CD14-positive monocyte (primary cell): ENCODE results near the gene EVA1C. TPM values are rescaled to one million over a fixed set of nuclear protein-coding genes. Genes with fewer than 3 reads are reported as not detected.

Source experiments
- DNase-seq, 3 donors: peaks; one replicate each; pipeline ENCODE4 v3.0.0-alpha.2; 2011 to 2022
- H2AFZ ChIP-seq: 2 replicates; pipeline ENCODE4 v1.6.0; 2012; ENCODE audit warnings: mild to moderate bottlenecking, low read depth, low read length, inconsistent platforms; ENCODE audit not compliant: insufficient read depth, poor library complexity, severe bottlenecking
- H3K27ac ChIP-seq, 2 donors: 1 replicate in 1 of 2; 2 replicates in 1 of 2; pipeline ENCODE4 v1.5.1; 2012 to 2013; ENCODE audit warnings: low read length in 2 of 2, control low read depth in 1 of 2, inconsistent platforms in 1 of 2, low read depth in 1 of 2, mild to moderate bottlenecking in 1 of 2
- H3K27me3 ChIP-seq, 2 donors: one replicate each; pipeline versions ENCODE4 v1.6.0 to v1.6.1; 2011 to 2013; ENCODE audit warnings: low read length in 2 of 2; ENCODE audit not compliant: control insufficient read depth in 2 of 2, insufficient read depth in 2 of 2
- H3K36me3 ChIP-seq, 2 donors: replicated peaks in 1 of 2; 1 replicate in 1 of 2; 2 replicates in 1 of 2; pipeline versions ENCODE4 v1.5.1 to v1.6.1; 2012 to 2013; ENCODE audit warnings: low read length in 2 of 2, control low read depth in 1 of 2, inconsistent platforms in 1 of 2, mild to moderate bottlenecking in 1 of 2; ENCODE audit not compliant: insufficient read depth in 2 of 2, control insufficient read depth in 1 of 2
- H3K4me1 ChIP-seq, 2 donors: 1 replicate in 1 of 2; 2 replicates in 1 of 2; pipeline versions ENCODE4 v1.5.1 to v1.6.1; 2012 to 2013; ENCODE audit warnings: low read length in 2 of 2, control low read depth in 1 of 2, inconsistent platforms in 1 of 2, mild to moderate bottlenecking in 1 of 2, moderate library complexity in 1 of 2; ENCODE audit not compliant: insufficient read depth in 2 of 2, control insufficient read depth in 1 of 2
- H3K4me2 ChIP-seq: replicated peaks from 2 replicates; pipeline ENCODE3; 2012; ENCODE audit warnings: low read length, moderate library complexity, mild to moderate bottlenecking; ENCODE audit not compliant: poor library complexity, severe bottlenecking; ENCODE audit errors: extremely low read depth
- H3K4me3 ChIP-seq, 3 experiments: fragments of 200-600 bp in 1 of 3; sonication (generic) in 1 of 3; replicated peaks in 1 of 3; 1 replicate in 2 of 3; 2 replicates in 1 of 3; pipeline ENCODE4 v1.5.1; 2011 to 2013; ENCODE audit warnings: low read length in 3 of 3, mild to moderate bottlenecking in 3 of 3, control low read depth in 2 of 3, low read depth in 2 of 3, inconsistent platforms in 1 of 3, moderate library complexity in 1 of 3
- H3K79me2 ChIP-seq: 2 replicates; pipeline ENCODE4 v1.6.0; 2012; ENCODE audit warnings: mild to moderate bottlenecking, control low read depth, inconsistent platforms, low read length, moderate library complexity; ENCODE audit not compliant: insufficient read depth
- H3K9ac ChIP-seq: 2 replicates; pipeline ENCODE4 v1.6.0; 2017; ENCODE audit warnings: low read length, mild to moderate bottlenecking; ENCODE audit not compliant: insufficient read depth, poor library complexity, severe bottlenecking
- H3K9me3 ChIP-seq, 2 donors: replicated peaks in 1 of 2; 1 replicate in 1 of 2; 2 replicates in 1 of 2; pipeline versions ENCODE4 v1.5.1 to v1.6.1; 2012 to 2013; ENCODE audit warnings: low read length in 2 of 2, control low read depth in 1 of 2; ENCODE audit not compliant: control insufficient read depth in 1 of 2, insufficient read depth in 1 of 2
- H4K20me1 ChIP-seq: 2 replicates; pipeline ENCODE4 v1.6.0; 2012; ENCODE audit warnings: mild to moderate bottlenecking, low read length, control low read depth, moderate library complexity; ENCODE audit not compliant: insufficient read depth
- H3K27ac Mint-ChIP-seq, 7 donors: one replicate each; pipeline ENCODE4 v1.8.0; 2020; ENCODE audit warnings: mild to moderate bottlenecking in 7 of 7, mixed read lengths in 7 of 7, moderate library complexity in 6 of 7, inconsistent platforms in 2 of 7
- H3K27me3 Mint-ChIP-seq, 3 donors: one replicate each; pipeline ENCODE4 v1.8.0; 2021 to 2022; ENCODE audit warnings: low read depth in 3 of 3, mild to moderate bottlenecking in 3 of 3, mixed read lengths in 3 of 3, moderate library complexity in 3 of 3, inconsistent platforms in 1 of 3
- H3K36me3 Mint-ChIP-seq, 2 donors: one replicate each; pipeline ENCODE4 v1.8.0; 2020; ENCODE audit warnings: mixed read lengths in 2 of 2, inconsistent platforms in 1 of 2, mild to moderate bottlenecking in 1 of 2
- H3K4me1 Mint-ChIP-seq: one replicate; pipeline ENCODE4 v1.8.0; 2020; ENCODE audit warnings: mild to moderate bottlenecking, mixed read lengths
- H3K4me3 Mint-ChIP-seq, 2 donors: one replicate each; pipeline ENCODE4 v1.8.0; 2020; ENCODE audit warnings: mild to moderate bottlenecking in 2 of 2, mixed read lengths in 2 of 2, moderate library complexity in 1 of 2
- H3K9me3 Mint-ChIP-seq, 7 donors: one replicate each; pipeline ENCODE4 v1.8.0; 2020 to 2022; ENCODE audit warnings: mixed read lengths in 7 of 7, mild to moderate bottlenecking in 6 of 7, moderate library complexity in 6 of 7, inconsistent platforms in 2 of 7
- WGBS: methylation state at CpG from one replicate; pipeline ENCODE4 v1.1.5; 2013; ENCODE audit warnings: missing lambda C conversion rate; ENCODE audit not compliant: insufficient coverage; 5-methylcytosine and 5-hydroxymethylcytosine counted together
- intact Hi-C, 2 donors: fragments of 100-400 bp; cut with micrococcal nuclease; formaldehyde crosslinking; loops; one replicate each; pipeline versions ENCODE4 v1.15.0 to v1.15.1; 2023
- polyA plus RNA-seq, 3 donors: library from polyadenylated mRNA; depleted of rRNA in 1 of 3; unstranded in 2 of 3; stranded (reverse) in 1 of 3; fragments of 300-500 nt in 2 of 3; fragments of >200 nt in 1 of 3; fragmentation: Illumina TruSeq in 2 of 3; gene quantifications; 1 replicate in 2 of 3; 2 replicates in 1 of 3; pipeline ENCODE4 v1.2.3, GENCODE V29; 2012 to 2021
- TF ChIP-seq, protein P1 (sequence below): fragments of 200-600 bp; IDR thresholded peaks from one replicate; pipeline ENCODE4 v1.8.0; 2022; ENCODE audit warnings: antibody characterized with exemption, mild to moderate bottlenecking

Gene EVA1C
- polyA plus RNA-seq, 3 donors = 0.37 to 0.73 (median 0.63) TPM

DNA sequence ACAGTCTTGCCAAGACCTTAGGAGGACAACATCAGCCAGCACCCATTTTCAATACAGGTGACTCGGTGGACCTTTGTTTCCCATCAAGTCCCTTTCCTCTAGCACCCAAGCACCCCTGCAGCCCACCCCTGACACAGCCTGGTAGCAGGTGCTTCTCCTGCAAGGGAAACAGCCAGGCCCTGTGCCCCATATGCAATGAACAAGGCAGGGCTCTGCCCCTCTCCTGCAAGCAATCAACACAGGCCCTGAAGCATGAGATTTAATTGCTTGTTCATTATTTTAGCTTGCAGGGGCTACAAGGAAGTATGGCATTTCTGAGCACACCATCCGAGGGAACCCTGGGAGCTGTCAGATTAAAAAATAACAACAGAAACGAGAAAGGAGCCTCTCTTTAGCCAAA, 137.4 kb downstream of the EVA1C start:
- TF ChIP-seq, protein P1, sequence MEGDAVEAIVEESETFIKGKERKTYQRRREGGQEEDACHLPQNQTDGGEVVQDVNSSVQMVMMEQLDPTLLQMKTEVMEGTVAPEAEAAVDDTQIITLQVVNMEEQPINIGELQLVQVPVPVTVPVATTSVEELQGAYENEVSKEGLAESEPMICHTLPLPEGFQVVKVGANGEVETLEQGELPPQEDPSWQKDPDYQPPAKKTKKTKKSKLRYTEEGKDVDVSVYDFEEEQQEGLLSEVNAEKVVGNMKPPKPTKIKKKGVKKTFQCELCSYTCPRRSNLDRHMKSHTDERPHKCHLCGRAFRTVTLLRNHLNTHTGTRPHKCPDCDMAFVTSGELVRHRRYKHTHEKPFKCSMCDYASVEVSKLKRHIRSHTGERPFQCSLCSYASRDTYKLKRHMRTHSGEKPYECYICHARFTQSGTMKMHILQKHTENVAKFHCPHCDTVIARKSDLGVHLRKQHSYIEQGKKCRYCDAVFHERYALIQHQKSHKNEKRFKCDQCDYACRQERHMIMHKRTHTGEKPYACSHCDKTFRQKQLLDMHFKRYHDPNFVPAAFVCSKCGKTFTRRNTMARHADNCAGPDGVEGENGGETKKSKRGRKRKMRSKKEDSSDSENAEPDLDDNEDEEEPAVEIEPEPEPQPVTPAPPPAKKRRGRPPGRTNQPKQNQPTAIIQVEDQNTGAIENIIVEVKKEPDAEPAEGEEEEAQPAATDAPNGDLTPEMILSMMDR = no peak
- no peak for DNase-seq

DNA sequence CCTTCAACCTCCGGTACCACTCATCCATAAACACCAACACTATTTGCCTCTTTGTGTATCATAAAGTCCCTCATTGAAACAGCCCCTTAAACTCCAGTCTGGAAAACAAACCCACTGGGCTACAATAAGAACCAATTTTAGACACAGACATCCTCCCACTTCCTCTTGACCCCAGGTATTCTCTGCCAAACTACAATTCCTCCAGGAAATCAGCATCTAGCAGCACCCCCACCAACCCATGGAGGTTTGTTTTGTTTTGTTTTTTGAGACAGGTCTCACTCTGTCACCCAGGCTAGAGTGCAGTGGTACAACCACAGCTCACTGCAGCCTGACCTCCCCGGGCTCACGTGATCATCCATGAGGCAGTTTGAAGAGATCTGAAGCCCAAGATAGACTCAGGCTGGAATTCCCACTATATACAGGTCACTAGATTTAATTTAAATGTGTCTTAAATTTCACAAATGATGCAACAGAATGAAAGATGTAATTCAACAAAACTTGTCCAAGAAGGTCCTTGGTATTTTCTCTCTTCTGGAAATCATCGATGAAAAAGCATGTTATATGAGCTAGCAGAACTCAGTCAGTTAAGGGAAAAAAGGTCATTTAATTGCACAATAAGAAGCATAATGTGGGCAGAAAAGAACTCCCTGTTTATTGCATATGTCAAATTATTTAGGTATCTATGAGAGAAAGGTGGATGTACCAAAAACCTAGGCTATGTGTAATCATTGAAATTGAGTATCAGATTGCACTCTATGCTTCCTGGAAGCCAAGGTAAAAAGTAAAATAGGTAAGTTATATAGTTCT, 142.5 kb downstream of the EVA1C start:
- TF ChIP-seq, protein P1 = no peak
- H4K20me1 ChIP-seq = no peaks in the 10 kb centered on the region
- Mint-ChIP-seq H3K4me1 (no peaks in the 10 kb centered on the region), H3K27me3 (no peaks in the 10 kb centered on the region), H3K4me3 (no peak overlapping the region), H3K27ac (no peak overlapping the region), H3K36me3 (no peaks in the 10 kb centered on the region), H3K9me3 (no peaks in the 10 kb centered on the region)
- no peak overlapping the region for H2AFZ ChIP-seq
- intact Hi-C loops = no loop called here
- WGBS = 100% methylated on average over 1 of the region's 4 CpGs
- no peaks in the 10 kb centered on the region for H3K27me3 ChIP-seq
- no peaks in the 10 kb centered on the region for H3K36me3 ChIP-seq
- H3K4me3 ChIP-seq = no peak overlapping the region
- no peaks in the 10 kb centered on the region for H3K9me3 ChIP-seq
- H3K4me2 ChIP-seq = no peak overlapping the region
- H3K79me2 ChIP-seq = no peaks in the 10 kb centered on the region
- H3K27ac ChIP-seq = no peak overlapping the region
- DNase-seq = no peak
- H3K9ac ChIP-seq = no peak overlapping the region
- no peaks in the 10 kb centered on the region for H3K4me1 ChIP-seq

More for the DNA sequence above, 137.4 kb downstream of the EVA1C start:
- Histone ChIP-seq H4K20me1 (no peaks in the 10 kb centered on the region), H2AFZ (no peak overlapping the region), H3K27me3 (no peaks in the 10 kb centered on the region), H3K4me2 (no peak overlapping the region), H3K27ac (no peak overlapping the region), H3K79me2 (no peaks in the 10 kb centered on the region), H3K9me3 (no peaks in the 10 kb centered on the region), H3K36me3 (no peaks in the 10 kb centered on the region), H3K4me3 (no peak overlapping the region), H3K4me1 (no peaks in the 10 kb centered on the region), H3K9ac (no peak overlapping the region)
- 80% methylated on average over 3 of the region's 3 CpGs for WGBS
- Mint-ChIP-seq H3K4me1 (no peaks in the 10 kb centered on the region), H3K9me3 (peaks cover 0 to 3% (median 0%) of the 10 kb centered on the region in 7 donors), H3K36me3 (no peaks in the 10 kb centered on the region), H3K27ac (no peak overlapping the region), H3K4me3 (no peak overlapping the region), H3K27me3 (peaks cover 0 to 6% (median 5%) of the 10 kb centered on the region in 3 donors)
- intact Hi-C loops = no loop called here
